ENCODE measurements around the gene NDUFB2.
"Not testable (repeated sequence)": the region's sequence is repeated elsewhere in the genome, so short reads cannot be mapped to it uniquely, and the experiment has no call there.

NDUFB2 gene

DNA sequence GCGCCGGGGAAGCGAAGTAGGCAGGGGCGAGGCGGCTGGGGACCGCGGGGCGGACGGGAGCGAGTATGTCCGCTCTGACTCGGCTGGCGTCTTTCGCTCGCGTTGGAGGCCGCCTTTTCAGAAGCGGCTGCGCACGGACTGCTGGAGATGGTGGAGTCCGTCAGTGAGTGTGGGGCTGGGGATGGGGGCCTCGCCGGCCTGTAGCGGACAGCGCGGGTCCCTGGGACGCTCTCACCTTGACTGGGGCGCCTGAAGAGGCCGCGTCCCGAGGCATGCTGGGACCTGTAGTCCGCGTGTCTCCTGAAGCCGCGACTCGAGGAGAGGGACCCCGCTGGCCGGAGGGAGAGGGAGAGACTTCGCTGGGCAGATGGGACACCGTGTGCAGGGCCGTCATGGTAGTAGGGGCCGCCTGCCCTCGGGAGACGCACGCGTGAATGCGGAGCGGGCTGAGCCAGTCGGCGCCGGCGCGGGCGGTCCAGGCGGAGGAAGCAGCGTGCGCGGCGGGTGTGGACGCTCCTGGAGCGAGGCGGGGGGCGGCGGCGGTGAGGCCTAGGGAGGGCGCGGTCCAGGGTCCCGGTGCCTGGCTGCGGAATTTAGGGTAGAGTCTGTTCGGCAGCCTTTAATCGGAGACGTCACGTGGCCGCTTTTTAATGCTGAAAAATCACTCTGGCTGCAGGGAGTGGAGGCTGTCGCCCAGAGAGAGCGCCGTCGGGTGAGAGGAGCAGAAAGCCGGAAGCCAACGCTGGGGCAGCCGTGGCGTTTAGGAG is at the start of gene NDUFB2:
TSS of gene NDUFB2 (plus strand) at position 29 of the 767 bp plus-strand sequence. CDS start at position 66, 37 bp downstream.
- peak; percentile 85 for DNase-seq

DNA sequence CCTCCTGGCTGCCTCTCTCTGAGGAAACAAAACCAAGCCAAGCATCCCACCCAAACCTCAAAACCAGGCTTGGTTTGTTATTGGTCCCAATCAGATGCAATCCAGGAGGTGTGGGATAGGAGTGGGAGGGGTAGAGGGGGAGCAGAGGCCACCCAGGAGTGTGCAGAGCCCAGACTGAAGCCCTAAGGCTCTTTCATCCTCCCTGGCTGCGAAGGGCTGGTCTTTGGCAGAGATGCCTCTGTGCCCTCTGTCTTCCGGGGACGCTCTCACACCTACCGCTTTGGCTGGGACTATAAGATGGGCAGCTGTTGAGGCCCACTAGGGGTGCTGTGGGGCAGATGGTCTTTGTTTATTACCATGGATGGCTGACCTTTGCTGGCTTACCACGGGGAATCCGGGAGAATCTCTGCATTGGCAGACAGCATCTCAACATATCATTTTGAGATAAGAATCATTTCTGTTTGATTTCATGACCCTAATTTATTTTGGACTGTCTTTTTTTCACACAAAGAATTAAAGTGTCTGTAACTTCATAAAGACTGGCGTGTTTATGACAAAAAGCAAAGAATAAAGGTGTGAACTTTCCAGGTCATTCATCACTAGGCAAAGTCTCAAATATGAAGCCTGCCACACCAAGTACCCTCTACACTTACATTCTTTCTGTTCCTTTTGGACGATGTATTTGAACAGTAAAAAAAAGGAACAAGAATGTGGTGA is 49.4 kb upstream of the NDUFB2 start:
- DNase-seq = peak; percentile 65

GRCh38 chr7:140649556-140650205 is 46.8 kb upstream of the NDUFB2 start:
- DNase-seq = no peak

DNA sequence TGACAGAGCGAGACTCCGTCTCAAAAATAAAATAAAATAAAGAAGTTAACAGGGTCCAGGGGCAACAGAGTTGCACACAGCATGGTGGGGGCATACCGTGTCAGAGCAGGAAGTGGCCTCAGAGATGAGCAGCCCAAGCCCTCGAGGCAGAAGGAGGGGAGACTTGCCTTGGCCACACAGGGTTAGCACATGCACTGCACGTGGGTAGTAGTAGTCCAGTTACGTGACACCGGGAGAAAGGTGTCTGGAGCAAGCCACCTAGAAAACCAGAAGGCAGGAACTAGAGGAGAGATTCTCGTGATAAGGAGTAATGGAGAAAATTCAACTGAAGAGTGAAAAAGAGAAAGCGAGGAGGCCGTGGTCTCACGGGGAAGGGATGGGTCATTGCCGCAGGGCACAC is 46.1 kb upstream of the NDUFB2 start:
- no peak for DNase-seq

- peak; percentile 60 for DNase-seq
These were observed 43.0 kb upstream of the NDUFB2 start for GRCh38 chr7:140653319-140654108.

- DNase-seq = no peak
These were observed 42.5 kb upstream of the NDUFB2 start for GRCh38 chr7:140654109-140654387.

- DNase-seq = no peak
These were observed 41.8 kb upstream of the NDUFB2 start for GRCh38 chr7:140654661-140655060.

- no peak for DNase-seq
These were observed 40.7 kb upstream of the NDUFB2 start for GRCh38 chr7:140655511-140656408.

DNA sequence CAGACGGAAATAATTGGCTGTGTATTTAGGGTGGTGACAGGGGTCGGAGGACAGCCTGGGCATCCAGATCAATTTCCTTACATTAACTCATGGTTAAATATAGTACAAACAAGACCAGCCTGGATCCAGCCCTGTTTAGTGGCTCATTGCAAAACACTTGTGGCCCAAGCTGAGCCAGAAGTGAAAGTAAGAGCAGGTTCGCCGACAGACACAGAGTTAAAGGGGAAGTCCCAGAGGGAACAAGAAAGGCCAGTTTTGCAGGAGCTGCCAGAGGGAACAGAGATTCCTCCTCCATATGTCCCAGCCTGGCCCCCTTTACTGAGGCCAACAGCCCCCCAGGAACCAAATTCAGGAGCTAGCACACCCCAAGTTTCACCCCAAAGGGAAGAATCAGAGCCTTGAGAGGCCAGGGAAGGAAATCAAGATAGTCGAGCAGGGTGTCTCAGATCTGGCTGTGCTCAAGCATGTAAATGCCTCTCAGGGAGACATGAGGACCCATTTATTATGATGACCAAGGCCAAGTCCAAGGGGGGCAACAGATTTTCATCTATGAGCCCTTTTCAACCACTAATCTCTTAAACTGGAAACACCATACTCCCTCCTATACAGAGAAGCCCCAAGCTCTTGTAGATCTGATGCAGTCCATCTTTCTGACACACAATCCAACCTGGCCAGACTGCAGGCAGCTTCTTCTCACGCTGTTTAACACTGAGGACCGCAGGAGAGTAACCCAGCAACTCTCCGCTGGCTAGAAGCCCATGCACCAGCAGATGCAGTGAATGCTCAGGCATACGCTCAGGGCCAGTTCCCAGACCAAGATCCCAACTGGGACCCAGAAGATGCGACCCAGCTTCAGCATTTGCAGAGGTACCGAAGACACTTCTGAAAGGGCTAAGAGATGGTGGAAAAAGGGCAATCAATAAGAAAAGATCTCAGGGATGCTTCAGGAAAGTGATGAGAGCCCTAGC is 39.7 kb upstream of the NDUFB2 start:
- peak; percentile 35 for DNase-seq

DNA sequence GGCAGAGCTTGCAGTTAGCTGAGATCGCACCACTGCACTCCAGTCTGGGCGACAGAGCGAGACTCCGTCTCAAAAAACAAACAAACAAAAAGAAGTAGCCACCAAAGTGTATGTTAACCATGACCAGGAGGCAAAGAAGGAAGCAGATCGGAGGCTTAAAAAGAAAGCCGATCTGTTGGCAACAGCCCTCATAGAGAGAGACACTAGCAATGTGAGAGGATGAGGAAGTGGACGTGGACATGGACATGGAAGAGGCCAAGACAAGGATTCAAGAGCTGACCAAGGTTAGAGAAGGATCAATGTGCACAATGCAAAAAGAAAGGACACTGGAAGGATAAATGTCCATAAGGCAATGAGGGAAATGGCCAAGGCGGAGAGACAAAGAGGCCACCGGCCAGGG is 38.6 kb upstream of the NDUFB2 start:
- DNase-seq = no peak

GRCh38 chr7:140659856-140660255 is 36.7 kb upstream of the NDUFB2 start:
- DNase-seq = no peak

DNA sequence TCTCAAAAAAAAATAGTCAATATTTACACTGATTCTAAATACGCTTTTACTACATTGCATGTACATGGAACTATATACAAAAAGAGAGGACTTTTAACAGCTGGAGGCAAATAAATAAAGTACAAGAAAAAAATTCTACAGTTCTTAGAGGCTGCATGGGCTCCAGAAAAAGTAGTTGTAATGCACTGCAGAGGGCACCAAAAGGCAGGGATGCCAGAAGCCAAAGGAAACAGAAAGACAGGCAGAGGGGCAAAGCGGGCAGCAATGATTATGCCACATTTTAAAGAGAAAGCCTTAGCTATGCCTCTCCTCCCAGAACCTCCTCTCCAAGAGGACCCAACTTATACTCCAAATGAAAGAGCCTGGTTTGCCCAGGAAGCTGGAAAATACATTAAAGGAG is 35.4 kb upstream of the NDUFB2 start:
- DNase-seq = no peak

DNA sequence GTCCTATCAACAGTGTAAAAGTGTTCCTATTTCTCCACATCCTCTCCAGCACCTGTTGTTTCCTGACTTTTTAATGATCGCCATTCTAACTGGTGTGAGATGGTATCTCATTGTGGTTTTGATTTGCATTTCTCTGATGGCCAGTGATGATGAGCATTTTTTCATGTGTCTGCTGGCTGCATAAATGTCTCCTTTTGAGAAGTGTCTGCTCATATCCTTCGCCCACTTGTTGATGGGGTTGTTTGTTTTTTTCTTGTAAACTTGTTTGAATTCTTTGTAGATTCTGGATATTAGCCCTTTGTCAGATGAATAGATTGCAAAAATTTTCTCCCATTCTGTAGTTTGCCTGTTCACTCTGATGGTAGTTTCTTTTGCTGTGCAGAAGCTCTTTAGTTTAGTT is 33.6 kb upstream of the NDUFB2 start:
- DNase-seq = not testable (repeated sequence)

GRCh38 chr7:140667476-140667875 is 29.0 kb upstream of the NDUFB2 start:
- no peak for DNase-seq

GRCh38 chr7:140668641-140669040 is 27.9 kb upstream of the NDUFB2 start:
- no peak for DNase-seq

GRCh38 chr7:140669352-140669751 is 27.2 kb upstream of the NDUFB2 start:
- no peak for DNase-seq

DNA sequence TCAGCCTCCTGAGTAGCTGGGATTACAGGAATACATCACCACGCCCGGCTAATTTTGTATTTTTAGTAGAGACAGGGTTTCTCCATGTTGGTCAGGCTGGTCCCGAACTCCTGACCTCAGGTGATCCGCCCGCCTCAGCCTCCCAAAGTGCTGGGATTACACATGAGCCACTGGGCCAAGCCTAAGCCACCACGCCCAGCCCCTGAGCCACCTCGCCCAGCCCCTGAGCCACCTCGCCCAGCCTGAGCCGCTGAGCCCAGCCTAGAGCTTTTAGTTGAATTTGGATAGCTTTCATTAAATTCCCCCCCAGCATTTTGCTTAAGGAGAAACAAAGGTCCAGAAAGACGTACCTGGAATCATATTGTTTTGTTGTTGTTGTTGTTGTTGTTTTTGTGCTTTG is 26.6 kb upstream of the NDUFB2 start:
- DNase-seq = not testable (repeated sequence)

- DNase-seq = no peak
These were observed 26.1 kb upstream of the NDUFB2 start for GRCh38 chr7:140670343-140670935.

GRCh38 chr7:140671966-140672365 is 24.5 kb upstream of the NDUFB2 start:
- DNase-seq = no peak

GRCh38 chr7:140672382-140673062 is 24.0 kb upstream of the NDUFB2 start, which contains the start of gene ADCK2:
Gene ADCK2, plus strand, starts transcription at chr7:140672945. Its CDS starts 386 bp downstream, at chr7:140673331.
- DNase-seq = peak; percentile 55

Measured in hematopoietic multipotent progenitor cell treated with erythropoietin and hydrocortisone succinate and interleukin-3 and kit ligand, for 8 days (in vitro differentiated cells).